ENCODE results near the gene OR52I1.

OR52I1 gene

GRCh38 chr11:4615856-4616444 lies 22.1 kb downstream of the OR52I1 start:
- DNase-seq (ENCODE audit: low read depth), result no peak

DNA sequence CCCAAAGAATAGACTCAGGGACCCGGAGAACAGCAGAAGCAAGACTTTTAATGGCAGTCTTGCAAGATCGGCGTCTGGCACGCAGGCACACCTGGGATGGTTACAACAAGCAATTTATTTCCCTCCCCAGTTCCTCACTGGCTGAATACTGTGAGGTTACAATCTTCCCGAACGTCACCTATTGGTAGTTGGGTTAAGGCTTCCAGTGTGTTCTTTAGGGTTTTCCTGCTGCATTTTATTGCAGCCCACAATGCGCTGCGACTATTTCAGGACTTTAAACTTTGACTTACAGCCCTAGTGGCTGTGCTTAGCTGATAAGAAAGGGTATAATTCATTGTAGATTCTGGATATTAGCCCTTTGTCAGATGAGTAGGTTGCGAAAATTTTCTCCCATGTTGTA lies 25.7 kb downstream of the OR52I1 start:
- DNase-seq (ENCODE audit: low read depth), result no peak

- no peak for DNase-seq (ENCODE audit: low read depth)
Measured at GRCh38 chr11:4626207-4627099, 32.6 kb downstream of the OR52I1 start.

DNA sequence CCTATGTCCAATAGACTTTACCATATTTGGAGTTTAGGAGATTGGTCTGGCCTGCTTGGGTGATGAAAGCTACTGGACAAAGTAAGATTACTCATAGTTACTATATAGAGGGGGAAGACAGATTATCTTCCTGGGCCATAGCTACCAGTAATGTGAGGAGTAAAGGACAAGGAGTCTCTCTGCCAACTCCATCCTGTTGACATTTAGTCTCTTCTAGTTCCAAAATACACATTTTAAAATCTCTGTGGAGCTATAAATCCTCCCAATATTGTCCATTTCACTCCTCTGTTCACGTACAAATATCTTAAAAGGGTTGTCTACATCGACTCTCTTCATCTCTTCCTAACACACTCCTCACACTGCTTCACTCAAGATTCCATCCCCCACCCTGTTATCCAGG lies 42.3 kb downstream of the OR52I1 start:
- DNase-seq (ENCODE audit: low read depth), result no peak

DNA sequence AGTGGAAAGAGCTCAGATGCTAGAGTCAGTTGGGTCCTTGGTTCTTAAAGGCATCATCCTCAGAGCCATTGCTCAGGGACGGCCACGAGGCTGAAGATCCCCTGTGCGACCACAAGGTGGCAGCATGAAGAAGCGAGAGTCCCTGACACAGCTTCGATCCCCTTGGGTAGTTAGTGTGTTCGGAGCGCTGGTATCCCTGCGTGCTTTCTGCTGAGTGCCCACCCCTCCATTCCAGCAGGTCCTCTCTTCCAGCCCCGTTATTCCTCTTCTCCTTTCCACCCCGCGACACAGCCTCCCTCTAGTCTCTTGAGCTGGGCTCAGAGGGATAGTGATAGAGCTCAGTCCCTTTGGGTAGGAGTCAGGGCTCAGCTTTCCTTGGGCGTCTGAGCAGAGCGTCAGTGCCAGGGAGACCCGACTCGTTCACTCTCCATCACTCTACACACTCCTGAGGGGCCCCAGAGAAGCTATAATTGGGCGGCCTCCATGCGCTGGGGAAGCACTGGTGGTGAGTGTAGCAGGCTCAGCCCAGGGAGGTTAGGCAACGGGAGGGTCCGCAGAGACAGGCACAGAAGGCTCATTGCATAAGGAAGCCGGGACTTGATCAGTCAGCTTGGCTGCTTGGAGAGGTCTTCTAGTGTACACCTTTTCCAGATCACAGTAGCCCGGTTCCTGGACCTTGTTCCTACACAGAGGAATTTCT lies 43.3 kb downstream of the OR52I1 start, which contains the start of gene OR51D1:
TSS of gene OR51D1 (plus strand) at position 516 of the 700 bp plus-strand sequence. CDS start 2,314 bp downstream, outside the sequence.
- peak; percentile 4 for DNase-seq (ENCODE audit: low read depth)

DNA sequence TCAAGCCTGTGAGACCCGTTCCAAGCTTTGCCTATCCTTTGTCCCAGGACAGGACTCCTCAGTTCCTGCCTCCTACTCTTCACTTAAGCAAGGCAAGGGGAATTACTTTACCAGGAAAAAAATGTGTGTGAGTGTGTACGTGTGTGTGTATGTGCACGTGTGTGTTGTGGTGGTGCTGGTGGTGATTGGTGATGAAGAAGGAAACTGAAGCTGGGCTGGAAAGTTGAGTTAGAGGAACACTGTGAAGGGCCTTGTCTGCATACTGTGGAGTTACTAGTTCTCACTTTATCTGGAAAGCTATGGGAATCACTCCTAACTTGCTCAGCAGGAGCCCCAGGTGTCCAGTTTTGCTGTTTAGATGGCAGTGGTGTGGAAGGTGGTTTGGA lies 43.8 kb downstream of the OR52I1 start:
- no peak for DNase-seq (ENCODE audit: low read depth)

DNA sequence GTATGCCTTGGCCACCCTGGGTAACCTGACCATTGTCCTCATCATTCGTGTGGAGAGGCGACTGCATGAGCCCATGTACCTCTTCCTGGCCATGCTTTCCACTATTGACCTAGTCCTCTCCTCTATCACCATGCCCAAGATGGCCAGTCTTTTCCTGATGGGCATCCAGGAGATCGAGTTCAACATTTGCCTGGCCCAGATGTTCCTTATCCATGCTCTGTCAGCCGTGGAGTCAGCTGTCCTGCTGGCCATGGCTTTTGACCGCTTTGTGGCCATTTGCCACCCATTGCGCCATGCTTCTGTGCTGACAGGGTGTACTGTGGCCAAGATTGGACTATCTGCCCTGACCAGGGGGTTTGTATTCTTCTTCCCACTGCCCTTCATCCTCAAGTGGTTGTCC lies 46.1 kb downstream of the OR52I1 start:
- DNase-seq (ENCODE audit: low read depth), result no peak

- no peak for DNase-seq (ENCODE audit: low read depth)
Measured at GRCh38 chr11:4641501-4641900, 47.7 kb downstream of the OR52I1 start.

- no peak for DNase-seq (ENCODE audit: low read depth)
Measured at GRCh38 chr11:4642043-4642442, 48.2 kb downstream of the OR52I1 start.

- no peak for DNase-seq (ENCODE audit: low read depth)
Measured at GRCh38 chr11:4643076-4643475, 49.2 kb downstream of the OR52I1 start.

DNA sequence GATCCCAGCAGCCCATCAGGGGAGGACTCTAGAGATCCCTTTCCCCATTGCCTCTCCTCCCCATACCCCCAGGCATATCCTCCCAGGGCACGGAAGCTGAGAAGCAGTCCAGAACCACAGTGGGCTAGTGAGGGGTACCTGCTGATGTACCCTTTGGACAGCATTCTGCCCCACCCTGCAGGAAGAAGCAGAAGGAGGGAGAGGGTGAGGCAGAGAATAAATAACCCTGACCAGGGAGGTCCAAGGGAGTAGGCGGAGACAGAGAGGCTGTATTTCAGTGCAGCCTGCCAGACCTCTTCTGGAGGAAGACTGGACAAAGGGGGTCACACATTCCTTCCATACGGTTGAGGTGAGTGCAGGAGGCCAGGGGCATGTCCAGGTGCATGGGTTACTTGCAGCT lies 49.8 kb downstream of the OR52I1 start, which contains the start of gene OR51E1:
TSS of gene OR51E1 (plus strand) at position 301 of the 400 bp plus-strand sequence. CDS start 8,545 bp downstream, outside the sequence.
- no peak for DNase-seq (ENCODE audit: low read depth)

GRCh38 chr11:4644233-4644632 lies 50.4 kb downstream of the OR52I1 start:
- no peak for DNase-seq (ENCODE audit: low read depth)

Measured in T-helper 22 cell (primary cell).